ENCODE measurements around the gene OR51V1. TPM values are rescaled to one million over a fixed set of nuclear protein-coding genes. Genes with fewer than 3 reads are reported as not detected.
"Not testable (repeated sequence)": the region's sequence is repeated elsewhere in the genome, so short reads cannot be mapped to it uniquely, and the experiment has no call there.

Gene OR51V1
- not detected for polyA plus RNA-seq (2012; ENCODE audit: missing spikeins)

GRCh38 chr11:5200582-5200981 lies at the start of gene OR51V1:
OR51V1 (minus strand) TSS chr11:5200682; CDS start chr11:5200682, 0 bp downstream.
- FAIRE-seq = no peak
- no peak for TF ChIP-seq POLR2AphosphoS5 (IDR thresholded peaks at IDR 0.05; ENCODE audit: low read depth, low read length)
- TF ChIP-seq POLR2A (IDR thresholded peaks at IDR 0.05; ENCODE audit: low read depth, low read length) = no peak
- TF ChIP-seq TAF1 (IDR thresholded peaks at IDR 0.05; ENCODE audit: borderline replicate concordance, low read depth, low read length) = no peak
- DNase-seq (ENCODE audit: insufficient read length) = no peak

GRCh38 chr11:5249807-5250396 lies 49.4 kb upstream of the OR51V1 start, which contains the start of gene HBG1:
HBG1 (minus strand) TSS chr11:5249857; CDS start chr11:5249804, 53 bp downstream.
- DNase-seq (ENCODE audit: insufficient read length); FAIRE-seq: not testable (repeated sequence)

DNA sequence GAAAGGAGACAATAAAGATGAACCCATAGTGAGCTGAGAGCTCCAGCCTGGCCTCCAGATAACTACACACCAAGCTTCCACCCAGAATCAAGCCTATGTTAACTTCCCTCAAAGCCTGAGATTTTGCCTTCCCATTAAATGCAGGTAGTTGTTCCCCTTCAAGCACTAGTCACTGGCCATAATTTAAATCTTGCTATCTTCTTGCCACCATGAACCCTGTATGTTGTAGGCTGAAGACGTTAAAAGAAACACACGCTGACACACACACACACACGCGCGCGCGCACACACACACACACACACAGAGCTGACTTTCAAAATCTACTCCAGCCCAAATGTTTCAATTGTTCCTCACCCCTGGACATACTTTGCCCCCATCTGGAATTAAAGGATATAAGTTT lies 48.0 kb upstream of the OR51V1 start:
- DNase-seq (ENCODE audit: insufficient read length); FAIRE-seq: not testable (repeated sequence)

DNA sequence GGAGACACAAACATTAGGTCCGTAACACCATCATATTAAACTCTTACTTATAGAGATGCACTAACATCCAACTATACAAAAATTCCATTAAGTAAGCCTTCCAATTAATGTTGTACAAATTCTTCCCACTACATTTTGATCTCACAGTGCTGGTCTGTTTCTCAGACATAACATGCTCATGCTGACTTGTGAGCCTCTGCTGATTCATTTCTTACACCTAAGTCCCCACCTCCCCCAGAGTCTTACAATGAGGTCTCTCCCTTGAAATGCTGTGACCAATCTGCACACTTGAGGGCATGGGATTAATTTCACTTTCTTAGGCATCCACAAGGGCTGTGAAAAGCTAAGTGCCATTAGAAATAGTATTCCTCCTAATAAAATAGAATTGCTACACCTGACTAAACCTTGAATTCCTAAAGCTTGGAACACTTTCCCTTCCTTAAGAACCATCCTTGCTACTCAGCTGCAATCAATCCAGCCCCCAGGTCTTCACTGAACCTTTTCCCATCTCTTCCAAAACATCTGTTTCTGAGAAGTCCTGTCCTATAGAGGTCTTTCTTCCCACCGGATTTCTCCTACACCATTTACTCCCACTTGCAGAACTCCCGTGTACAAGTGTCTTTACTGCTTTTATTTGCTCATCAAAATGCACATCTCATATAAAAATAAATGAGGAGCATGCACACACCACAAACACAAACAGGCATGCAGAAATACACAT lies 47.1 kb upstream of the OR51V1 start:
- DNase-seq (ENCODE audit: insufficient read length) (no peak), FAIRE-seq (no peak)
- no peak for TF ChIP-seq POLR2A (IDR thresholded peaks at IDR 0.05; ENCODE audit: low read depth, low read length)
- TF ChIP-seq TAF1 (IDR thresholded peaks at IDR 0.05; ENCODE audit: borderline replicate concordance, low read depth, low read length) = no peak
- no peak for TF ChIP-seq POLR2AphosphoS5 (IDR thresholded peaks at IDR 0.05; ENCODE audit: low read depth, low read length)

DNA sequence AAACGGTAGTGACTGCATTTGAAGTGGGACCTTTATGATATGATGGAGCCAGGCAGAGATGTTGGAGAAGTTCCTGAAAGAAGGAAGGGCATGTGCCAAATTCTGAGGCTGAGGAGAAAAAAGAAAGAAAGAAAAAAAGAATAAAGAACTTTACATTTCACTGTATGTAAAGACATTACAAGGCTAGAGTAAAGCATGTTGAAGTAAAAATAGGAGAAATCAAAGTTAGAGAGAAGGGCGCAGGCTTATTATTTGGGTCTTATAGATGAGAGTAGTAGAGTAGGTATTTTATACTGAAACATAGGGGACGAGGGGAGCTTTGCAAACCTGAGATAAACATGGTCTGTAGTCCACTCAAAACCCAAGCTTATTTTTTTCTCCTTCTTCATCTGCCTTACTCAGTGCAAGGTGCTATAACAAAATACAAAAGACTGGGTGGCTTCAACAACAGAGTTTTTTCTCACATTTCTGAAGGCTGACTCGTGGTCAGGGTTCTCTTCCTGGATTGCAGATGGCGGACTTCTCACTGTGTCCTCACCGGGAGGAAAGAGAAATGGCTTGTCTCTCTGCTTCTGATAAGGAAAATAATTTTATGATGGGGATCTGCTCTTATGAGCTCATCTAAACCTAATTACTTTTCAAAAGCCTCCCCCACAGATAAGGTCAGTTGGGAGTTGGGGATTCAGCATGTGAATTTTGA lies 46.4 kb upstream of the OR51V1 start:
- TF ChIP-seq TAF1 (IDR thresholded peaks at IDR 0.05; ENCODE audit: borderline replicate concordance, low read depth, low read length) = no peak
- no peak for TF ChIP-seq POLR2A (IDR thresholded peaks at IDR 0.05; ENCODE audit: low read depth, low read length)
- TF ChIP-seq POLR2AphosphoS5 (IDR thresholded peaks at IDR 0.05; ENCODE audit: low read depth, low read length) = no peak
- FAIRE-seq = no peak
- DNase-seq (ENCODE audit: insufficient read length) = no peak

- TF ChIP-seq POLR2A (IDR thresholded peaks at IDR 0.05; ENCODE audit: low read depth, low read length) = no peak
- TF ChIP-seq POLR2AphosphoS5 (IDR thresholded peaks at IDR 0.05; ENCODE audit: low read depth, low read length) = no peak
- TF ChIP-seq TAF1 (IDR thresholded peaks at IDR 0.05; ENCODE audit: borderline replicate concordance, low read depth, low read length) = no peak
- no peak for FAIRE-seq
- DNase-seq (ENCODE audit: insufficient read length) = no peak
Measured at GRCh38 chr11:5245155-5245554, 44.7 kb upstream of the OR51V1 start.

GRCh38 chr11:5243816-5244180 lies 43.3 kb upstream of the OR51V1 start:
- no peak for FAIRE-seq
- no peak for DNase-seq (ENCODE audit: insufficient read length)
- no peak for TF ChIP-seq POLR2A (IDR thresholded peaks at IDR 0.05; ENCODE audit: low read depth, low read length)
- no peak for TF ChIP-seq TAF1 (IDR thresholded peaks at IDR 0.05; ENCODE audit: borderline replicate concordance, low read depth, low read length)
- TF ChIP-seq POLR2AphosphoS5 (IDR thresholded peaks at IDR 0.05; ENCODE audit: low read depth, low read length) = no peak

GRCh38 chr11:5242933-5243815 lies 42.7 kb upstream of the OR51V1 start:
- DNase-seq (ENCODE audit: insufficient read length) (no peak), FAIRE-seq (peak; percentile 30)
- TF ChIP-seq POLR2AphosphoS5 (IDR thresholded peaks at IDR 0.05; ENCODE audit: low read depth, low read length) (no peak), POLR2A (IDR thresholded peaks at IDR 0.05; ENCODE audit: low read depth, low read length) (no peak), TAF1 (IDR thresholded peaks at IDR 0.05; ENCODE audit: borderline replicate concordance, low read depth, low read length) (no peak)

GRCh38 chr11:5242208-5242607 lies 41.7 kb upstream of the OR51V1 start:
- FAIRE-seq (no peak), DNase-seq (ENCODE audit: insufficient read length) (no peak)
- TF ChIP-seq POLR2A (IDR thresholded peaks at IDR 0.05; ENCODE audit: low read depth, low read length) = no peak
- no peak for TF ChIP-seq POLR2AphosphoS5 (IDR thresholded peaks at IDR 0.05; ENCODE audit: low read depth, low read length)
- no peak for TF ChIP-seq TAF1 (IDR thresholded peaks at IDR 0.05; ENCODE audit: borderline replicate concordance, low read depth, low read length)

- no peak for TF ChIP-seq POLR2AphosphoS5 (IDR thresholded peaks at IDR 0.05; ENCODE audit: low read depth, low read length)
- TF ChIP-seq TAF1 (IDR thresholded peaks at IDR 0.05; ENCODE audit: borderline replicate concordance, low read depth, low read length) = no peak
- TF ChIP-seq POLR2A (IDR thresholded peaks at IDR 0.05; ENCODE audit: low read depth, low read length) = no peak
- DNase-seq (ENCODE audit: insufficient read length) (no peak), FAIRE-seq (no peak)
Measured at GRCh38 chr11:5241458-5241857, 41.0 kb upstream of the OR51V1 start.

DNA sequence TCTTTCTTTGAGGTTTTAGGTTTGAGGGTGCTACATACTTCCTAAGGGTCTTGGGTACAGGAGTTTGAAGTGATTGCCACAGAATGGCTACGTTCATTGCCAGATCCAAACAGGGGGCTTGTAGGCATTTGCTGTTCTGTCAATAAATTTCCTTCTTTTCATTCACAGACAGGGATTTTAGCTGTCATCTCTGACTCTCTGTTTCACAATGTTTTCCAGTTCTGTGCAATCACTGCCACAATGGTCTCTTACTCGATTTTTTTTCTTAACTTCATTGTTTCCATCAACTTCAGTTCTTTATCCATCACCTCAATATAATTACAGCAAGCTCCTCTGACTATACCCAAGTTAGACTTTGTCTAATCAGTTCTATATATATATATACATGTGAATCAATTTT lies 40.0 kb upstream of the OR51V1 start:
- DNase-seq (ENCODE audit: insufficient read length) = no peak
- TF ChIP-seq TAF1 (IDR thresholded peaks at IDR 0.05; ENCODE audit: borderline replicate concordance, low read depth, low read length) (no peak), POLR2AphosphoS5 (IDR thresholded peaks at IDR 0.05; ENCODE audit: low read depth, low read length) (no peak), POLR2A (IDR thresholded peaks at IDR 0.05; ENCODE audit: low read depth, low read length) (no peak)
- FAIRE-seq = peak; percentile 30

All from GM12892 (cell line).